HFF-Myc (cell line): Measurements from ENCODE around the gene TMEM255B.

Source experiments
- DNase-seq: peaks from one replicate; pipeline ENCODE4 v3.0.0-alpha.2; 2011; ENCODE audit warnings: low read depth; ENCODE audit errors: extremely low read depth
- H3K4me3 ChIP-seq: replicated peaks from 2 replicates; pipeline ENCODE4 v1.5.1; 2011; ENCODE audit warnings: low read depth, mild to moderate bottlenecking, control low read depth, low read length
- TF ChIP-seq, protein P1 (sequence below): IDR thresholded peaks from 2 replicates; pipeline ENCODE4 v1.5.1; 2012; ENCODE audit warnings: mild to moderate bottlenecking, low read depth, low read length, control low read depth; ENCODE audit errors: missing control alignments

TMEM255B gene

GRCh38 chr13:113851826-113852535 lies 93.0 kb downstream of the TMEM255B start:
- no peak for DNase-seq
- H3K4me3 ChIP-seq: no peak overlapping the region
- TF ChIP-seq, protein P1, sequence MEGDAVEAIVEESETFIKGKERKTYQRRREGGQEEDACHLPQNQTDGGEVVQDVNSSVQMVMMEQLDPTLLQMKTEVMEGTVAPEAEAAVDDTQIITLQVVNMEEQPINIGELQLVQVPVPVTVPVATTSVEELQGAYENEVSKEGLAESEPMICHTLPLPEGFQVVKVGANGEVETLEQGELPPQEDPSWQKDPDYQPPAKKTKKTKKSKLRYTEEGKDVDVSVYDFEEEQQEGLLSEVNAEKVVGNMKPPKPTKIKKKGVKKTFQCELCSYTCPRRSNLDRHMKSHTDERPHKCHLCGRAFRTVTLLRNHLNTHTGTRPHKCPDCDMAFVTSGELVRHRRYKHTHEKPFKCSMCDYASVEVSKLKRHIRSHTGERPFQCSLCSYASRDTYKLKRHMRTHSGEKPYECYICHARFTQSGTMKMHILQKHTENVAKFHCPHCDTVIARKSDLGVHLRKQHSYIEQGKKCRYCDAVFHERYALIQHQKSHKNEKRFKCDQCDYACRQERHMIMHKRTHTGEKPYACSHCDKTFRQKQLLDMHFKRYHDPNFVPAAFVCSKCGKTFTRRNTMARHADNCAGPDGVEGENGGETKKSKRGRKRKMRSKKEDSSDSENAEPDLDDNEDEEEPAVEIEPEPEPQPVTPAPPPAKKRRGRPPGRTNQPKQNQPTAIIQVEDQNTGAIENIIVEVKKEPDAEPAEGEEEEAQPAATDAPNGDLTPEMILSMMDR: no peak

DNA sequence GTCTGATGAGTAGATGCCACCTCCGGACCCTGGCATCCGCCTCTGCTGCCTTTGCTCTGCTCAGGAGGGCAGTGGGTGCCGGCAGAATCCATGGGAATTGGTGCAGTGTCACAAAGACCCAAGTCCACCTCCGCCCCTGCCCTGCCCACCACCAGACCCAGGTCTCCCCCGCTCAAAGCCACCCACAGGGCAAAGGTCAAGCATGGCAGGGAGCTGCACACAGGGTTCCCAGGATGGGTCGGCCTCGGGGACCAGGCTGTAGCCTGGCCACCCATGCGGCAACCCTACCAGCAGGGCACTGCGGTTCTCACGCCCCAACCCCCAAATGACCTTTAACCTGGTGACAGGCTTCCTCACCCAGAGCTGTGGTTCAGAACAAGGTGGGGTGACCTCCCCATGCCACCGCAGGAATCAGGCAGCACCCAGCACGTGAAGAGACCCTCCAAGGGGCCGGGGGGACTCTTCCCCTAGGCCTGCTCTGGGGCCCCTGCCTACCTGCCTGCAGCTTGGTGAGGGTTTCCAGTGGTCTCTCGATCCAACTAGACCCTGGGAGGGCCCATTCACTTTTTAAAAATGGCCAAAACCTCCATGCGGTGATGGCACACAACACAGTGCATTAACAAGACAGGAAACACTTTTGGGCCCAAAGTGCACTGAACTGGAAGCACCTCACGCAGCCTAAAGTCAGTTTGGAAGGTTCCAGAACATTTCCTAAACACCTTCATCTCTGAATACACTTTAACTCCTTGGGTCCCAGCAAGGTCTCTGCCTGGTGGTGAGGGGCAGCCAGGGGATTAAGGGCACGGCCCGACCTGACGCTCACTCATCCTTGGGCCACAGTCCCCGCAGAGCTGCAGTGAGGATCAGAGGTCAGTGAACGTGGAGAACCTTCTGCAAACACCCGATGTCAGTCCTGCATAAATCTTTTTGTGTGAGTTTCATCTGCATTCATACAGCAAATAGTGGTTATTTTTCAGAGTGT lies 93.8 kb downstream of the TMEM255B start:
- TF ChIP-seq, protein P1: no peak
- no peak overlapping the region for H3K4me3 ChIP-seq
- DNase-seq: no peak

DNA sequence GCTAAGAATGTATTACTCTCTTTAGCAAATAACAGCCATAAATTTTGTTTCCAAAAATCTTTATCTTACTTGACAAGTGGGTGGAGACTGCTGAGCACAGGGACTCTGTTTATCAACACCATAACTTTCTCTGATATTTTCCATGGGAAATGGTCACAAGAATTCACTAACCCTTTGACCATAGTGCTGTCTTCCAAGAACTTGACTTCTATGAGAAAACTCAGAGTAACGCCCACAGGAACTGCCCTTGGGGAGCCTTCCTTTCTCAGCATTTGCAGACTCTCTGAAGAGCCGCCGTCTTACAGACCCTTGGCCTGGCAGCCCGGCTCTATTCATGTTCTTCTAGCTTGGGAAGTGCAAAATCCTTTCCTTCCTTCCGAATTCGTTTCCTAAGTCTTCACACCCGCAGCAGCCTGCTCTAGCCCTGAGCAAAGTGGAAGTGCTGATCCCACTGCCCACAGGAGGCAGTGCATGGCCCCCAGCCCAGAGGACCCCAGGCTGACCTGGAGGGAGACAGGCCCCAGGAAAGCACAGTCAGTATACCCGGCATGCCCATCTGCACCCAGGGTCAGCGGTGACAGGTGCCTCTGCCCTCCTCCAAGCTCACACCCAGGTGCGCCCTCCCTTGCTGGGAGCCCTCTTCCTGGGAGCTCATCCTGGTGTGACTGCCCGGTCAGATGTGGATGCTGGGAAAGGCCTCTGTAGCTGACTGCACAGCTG lies 94.7 kb downstream of the TMEM255B start:
- DNase-seq: no peak
- H3K4me3 ChIP-seq: no peak overlapping the region
- TF ChIP-seq, protein P1: no peak

DNA sequence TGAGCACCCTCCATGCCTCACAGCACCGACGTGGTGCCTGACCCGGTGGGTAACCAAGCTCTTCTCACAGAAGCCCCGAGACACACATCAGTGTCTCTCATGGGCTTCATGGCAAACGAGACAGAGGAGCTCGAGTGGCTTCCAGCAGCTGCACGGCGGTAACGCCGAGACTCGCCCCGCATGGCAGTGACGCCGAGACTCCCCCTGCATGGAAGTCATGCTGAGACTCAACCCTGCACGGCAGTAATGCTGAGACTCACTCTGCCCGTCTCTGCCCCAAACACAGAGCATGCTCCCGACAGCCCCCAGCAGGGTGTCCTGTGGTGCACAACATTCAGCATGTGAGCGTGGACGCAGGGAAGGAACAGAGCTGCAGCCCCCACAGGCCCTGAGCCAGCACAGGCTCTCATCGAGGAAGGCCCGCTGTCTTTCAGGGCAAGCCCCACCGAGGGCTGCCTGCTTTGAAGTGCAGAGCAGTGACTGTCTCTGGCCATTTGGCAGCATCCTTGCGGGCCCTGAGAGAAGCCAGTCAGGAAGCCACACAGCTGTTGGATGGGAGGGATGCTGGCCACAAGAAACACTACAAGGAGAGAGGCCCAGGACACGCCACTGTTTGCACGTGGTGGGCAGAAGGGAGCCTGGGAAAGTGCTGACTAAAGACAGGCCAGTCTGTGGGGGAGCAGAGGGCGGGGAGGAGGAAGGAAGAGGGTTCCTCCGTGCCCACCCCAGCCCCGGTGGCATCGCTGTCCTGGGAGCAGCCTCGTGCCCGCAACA lies 95.4 kb downstream of the TMEM255B start:
- TF ChIP-seq, protein P1: no peak
- no peak for DNase-seq
- H3K4me3 ChIP-seq: no peak overlapping the region

DNA sequence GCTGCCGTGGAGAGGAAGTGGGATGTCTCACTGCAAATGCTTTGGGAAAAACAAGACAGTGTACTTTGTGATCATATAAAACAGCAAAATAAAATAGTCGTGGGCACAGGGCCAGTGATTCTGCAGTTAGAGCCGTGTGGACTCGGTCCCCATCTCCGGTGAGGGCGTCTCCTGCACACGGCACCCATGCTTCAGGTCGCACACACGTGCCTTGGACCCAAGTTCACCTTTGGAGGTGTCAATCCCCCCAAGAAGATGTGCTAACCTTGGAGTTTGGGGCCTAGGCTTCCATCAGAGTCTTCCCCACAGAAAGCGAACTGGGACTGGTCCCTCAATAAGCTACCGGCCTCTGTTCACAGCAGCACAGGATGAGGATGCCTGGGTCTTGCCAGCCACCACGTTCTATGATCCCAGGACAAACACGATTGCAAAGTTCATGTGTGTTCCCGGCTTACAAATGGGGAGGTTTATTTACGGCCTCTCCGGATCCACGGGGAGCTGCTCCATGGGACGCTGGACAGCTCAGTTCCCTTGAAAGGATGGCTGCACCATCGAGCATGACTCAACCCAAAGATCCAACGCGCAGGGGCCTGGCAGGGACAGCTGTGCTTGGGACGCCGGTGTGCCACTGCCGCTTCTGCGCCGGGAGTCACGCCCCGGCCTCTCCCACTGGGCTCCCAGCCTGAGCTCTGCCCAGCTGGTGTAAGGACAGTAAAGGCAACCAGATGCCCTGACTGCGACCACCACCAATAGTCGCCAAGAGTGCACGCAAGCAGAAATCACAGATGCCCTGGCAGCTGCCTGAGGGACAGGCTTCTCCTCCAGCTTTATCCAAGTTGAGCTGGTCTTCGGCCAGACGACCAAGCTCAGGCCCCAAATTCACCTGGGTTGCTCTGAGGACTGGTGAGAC lies 96.2 kb downstream of the TMEM255B start:
- TF ChIP-seq, protein P1: no peak
- DNase-seq: no peak
- no peak overlapping the region for H3K4me3 ChIP-seq
